Measurements from ENCODE around the gene SIX1.

The SIX1 gene

DNA sequence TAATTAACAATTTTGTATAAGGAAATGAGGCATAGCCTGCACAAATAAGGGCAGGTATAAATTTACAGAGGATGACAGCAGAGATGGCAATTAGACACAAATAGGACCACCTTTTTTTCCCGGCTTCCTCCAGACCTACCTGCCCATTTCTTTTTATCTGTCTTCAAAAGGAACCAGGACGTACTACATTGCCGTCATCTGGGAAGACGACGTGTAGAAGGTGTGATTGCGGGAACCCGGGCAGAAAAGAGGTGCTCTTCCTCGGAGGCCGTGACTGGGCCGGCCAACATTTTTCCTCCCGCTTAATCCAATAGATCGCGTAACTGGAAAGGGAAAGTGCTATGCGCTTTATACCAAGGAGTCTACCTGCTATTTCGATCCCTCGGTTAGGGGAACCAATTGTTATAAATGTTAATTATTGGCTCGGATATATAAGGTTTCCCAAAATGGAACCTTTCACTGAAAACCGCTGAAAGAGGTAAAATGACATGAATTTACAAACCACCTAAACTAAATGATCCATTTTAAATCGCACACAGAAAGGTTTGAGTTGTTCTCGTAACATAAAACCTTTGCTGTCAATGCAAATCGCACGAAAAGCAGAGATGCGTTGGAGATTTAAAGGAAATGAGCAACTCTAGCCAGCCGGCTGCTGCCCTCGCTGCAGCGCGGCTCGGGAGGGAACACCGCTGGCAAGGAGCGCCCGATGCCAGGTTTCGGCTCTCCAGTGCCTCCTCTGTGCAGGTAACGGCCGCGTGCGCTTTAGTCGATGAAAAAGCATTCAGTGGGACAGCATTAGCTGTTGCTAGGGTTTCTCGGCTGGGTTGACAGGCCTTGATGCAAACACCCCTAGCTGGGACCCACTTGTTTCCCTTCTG is 2.8 kb upstream of the SIX1 start:
- DNase-seq (ENCODE audit: low spot score), result no peak
- TF ChIP-seq, protein P1, sequence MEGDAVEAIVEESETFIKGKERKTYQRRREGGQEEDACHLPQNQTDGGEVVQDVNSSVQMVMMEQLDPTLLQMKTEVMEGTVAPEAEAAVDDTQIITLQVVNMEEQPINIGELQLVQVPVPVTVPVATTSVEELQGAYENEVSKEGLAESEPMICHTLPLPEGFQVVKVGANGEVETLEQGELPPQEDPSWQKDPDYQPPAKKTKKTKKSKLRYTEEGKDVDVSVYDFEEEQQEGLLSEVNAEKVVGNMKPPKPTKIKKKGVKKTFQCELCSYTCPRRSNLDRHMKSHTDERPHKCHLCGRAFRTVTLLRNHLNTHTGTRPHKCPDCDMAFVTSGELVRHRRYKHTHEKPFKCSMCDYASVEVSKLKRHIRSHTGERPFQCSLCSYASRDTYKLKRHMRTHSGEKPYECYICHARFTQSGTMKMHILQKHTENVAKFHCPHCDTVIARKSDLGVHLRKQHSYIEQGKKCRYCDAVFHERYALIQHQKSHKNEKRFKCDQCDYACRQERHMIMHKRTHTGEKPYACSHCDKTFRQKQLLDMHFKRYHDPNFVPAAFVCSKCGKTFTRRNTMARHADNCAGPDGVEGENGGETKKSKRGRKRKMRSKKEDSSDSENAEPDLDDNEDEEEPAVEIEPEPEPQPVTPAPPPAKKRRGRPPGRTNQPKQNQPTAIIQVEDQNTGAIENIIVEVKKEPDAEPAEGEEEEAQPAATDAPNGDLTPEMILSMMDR (IDR thresholded peaks at IDR 0.05), result no peak
- no peak overlapping the region for H3K4me3 ChIP-seq
- no peak overlapping the region for H3K27ac ChIP-seq

DNA sequence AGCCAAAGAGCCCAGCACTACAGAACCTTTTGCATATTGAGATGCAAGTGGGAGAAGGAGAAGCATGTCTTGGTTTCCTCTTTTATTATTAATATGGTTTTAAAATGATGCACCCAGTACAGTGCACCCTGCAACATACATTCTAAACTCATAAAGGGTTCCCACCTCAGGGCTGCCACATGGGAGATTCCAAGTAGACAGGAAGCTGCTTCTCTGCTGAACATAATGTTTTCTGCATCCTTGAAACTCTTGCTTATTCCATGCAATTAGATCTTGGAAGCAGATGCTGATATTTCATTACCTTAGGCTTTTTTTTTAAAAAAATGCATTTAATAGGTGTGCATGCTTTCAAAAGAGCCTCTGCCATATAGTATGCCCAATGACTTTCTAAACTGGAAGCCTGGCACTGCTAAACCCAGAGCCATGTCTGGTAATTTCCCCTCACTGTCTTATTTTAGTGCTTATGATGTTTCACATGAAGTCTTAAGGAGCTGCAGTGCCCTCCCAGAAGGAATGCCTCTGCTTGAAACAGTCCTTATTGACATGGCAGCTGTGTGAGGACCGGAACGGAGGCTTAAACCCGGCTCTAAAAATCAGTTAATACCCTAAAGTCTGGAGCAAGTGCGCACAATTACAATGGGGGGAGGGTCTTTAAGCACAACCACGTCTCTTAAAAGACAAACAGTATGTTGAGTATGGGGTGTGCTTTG is 2.0 kb upstream of the SIX1 start:
- no peak for DNase-seq (ENCODE audit: low spot score)
- H3K4me3 ChIP-seq, result no peak overlapping the region
- H3K27ac ChIP-seq, result no peak overlapping the region

DNA sequence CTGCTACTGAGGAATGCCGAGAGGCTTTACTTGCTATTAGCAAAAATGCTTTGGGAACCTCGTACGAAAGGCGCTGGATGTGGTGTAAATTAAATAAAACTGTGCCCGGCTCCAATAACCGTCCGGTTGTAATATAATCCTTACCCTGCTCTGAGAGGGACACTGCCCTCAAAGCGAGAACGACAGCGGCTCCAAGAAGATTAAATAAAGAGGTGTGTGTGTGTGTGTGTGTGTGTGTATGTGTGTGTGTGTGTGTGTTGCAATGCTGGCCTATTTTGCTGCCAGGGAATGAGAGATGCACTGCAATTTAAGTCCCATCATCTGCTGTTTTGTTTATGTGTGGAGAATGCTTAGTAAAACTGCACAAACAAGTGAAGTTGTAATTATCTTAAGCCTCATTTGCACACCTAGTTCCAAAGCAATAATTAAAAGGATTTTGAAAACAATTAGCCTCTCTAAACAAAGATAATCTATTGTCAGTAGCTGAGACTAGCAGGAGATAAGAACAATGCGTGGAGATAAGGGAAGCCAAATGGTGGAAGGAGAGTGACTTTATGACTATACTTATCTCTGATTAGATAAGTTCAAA is 1.2 kb upstream of the SIX1 start:
- TF ChIP-seq, protein P1 (IDR thresholded peaks at IDR 0.05), result no peak
- H3K4me3 ChIP-seq, result peak overlapping the region; percentile 73
- DNase-seq (ENCODE audit: low spot score), result no peak
- no peak overlapping the region for H3K27ac ChIP-seq

More for the DNA sequence above, 2.0 kb upstream of the SIX1 start:
- TF ChIP-seq, protein P1 (IDR thresholded peaks at IDR 0.05), result no peak

DNA sequence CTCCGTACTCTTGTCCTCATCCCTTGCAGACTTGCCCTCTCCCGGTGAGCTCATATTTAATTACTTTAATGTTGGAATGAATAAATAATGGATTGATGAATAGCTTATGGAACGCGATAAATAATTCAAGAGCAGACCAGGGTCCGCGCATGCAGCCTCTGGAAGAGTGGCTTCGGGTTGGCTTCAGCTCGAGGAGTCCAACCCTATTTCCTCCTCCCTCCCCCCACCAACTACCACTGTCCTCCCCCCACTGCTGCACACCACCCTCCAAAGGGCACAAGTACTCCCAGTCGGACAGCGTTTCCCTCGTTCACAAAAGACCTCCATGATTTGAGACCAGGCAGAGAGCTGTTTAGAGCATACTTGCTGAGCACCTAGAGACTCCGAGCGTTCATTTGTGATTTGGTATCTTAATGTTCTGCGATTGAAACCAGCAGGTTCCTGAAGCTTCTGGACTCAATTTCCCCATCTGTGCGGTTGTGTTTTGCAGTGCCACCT is 647 bp upstream of the SIX1 start:
- peak overlapping the region in 1 of 2 donors; percentile 30 for H3K27ac ChIP-seq
- peak overlapping the region; percentile 73 for H3K4me3 ChIP-seq
- TF ChIP-seq, protein P1 (IDR thresholded peaks at IDR 0.05), result no peak
- DNase-seq (ENCODE audit: low spot score), result no peak

DNA sequence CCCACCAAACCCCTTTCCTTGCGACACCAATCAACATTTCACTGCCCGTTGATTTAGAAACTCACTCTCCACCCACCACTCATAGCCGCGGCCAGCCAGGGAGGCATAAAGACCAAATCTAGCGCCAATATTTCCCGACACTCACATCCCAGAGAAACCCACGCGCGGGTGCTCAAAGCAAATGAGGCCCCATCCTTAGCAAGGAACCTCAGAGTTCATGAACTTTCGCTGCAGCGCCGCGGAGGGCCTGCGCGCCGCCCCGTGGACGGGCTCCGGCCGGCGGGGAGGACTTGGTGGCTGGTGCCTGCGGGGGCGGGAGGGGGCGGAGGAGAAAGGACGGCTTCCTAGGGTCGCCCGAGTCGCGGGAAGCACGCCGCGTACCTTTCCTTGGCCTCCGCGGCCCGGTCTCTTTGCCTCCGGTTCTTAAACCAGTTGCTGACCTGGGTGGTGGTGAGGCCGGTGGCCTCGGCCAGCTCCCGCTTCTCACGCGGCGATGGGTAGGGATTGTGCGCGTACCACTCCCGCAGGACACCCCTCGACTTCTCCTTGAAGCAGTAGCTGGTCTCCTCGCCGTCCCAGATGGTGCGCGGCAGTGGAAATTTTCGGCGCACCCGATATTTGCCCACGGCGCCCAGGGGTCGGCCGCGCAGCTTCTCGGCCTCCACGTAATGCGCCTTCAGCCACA is 886 bp downstream of the SIX1 start:
- peak overlapping the region; percentile 73 for H3K4me3 ChIP-seq
- TF ChIP-seq, protein P1 (IDR thresholded peaks at IDR 0.05), result no peak
- no peak for DNase-seq (ENCODE audit: low spot score)
- peak overlapping the region in 1 of 2 donors; percentile 56 for H3K27ac ChIP-seq

DNA sequence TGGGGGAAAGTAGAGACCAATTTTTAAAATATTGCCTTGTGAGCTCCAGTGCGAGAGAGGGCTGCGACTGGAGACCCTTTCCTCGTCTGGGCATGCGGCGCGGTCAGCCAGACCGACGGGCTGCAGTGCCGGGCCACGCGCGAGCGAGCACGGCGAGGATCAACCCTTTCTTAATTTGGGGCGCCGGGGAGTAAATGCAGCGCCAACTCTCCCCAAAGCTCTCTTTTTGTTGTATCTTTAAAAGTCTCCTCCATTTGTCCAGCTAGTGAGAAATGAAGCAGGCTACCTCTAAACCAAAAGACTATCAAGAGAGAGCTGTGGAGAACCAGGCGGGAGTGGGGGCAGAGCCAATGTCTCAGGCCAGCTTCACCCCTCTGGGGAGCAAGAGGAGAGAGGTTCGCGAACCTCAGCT is 1.4 kb downstream of the SIX1 start:
- Histone ChIP-seq H3K27ac (peak overlapping the region in 1 of 2 donors; percentile 56), H3K4me3 (peak overlapping the region; percentile 73)
- TF ChIP-seq, protein P1 (IDR thresholded peaks at IDR 0.05), result no peak
- no peak for DNase-seq (ENCODE audit: low spot score)

All from coronary artery (tissue), 2 donors.